Measurements from ENCODE around the gene CACNB1. TPM values are rescaled to one million over a fixed set of nuclear protein-coding genes. Genes with fewer than 3 reads are reported as not detected.

The CACNB1 gene
- total RNA-seq, 1 experiment from 2014 or later: 4.3 TPM

GRCh38 chr17:39186481-39187002 is 10.9 kb downstream of the CACNB1 start:
- Histone ChIP-seq H3K4me2 (ENCODE audit: low read length) (no peak overlapping the region), H2AFZ (ENCODE audit: low read length) (no peak overlapping the region), H3K9ac (ENCODE audit: low read length) (no peak overlapping the region), H4K20me1 (ENCODE audit: low read length) (no peaks in the 10 kb centered on the region), H3K4me1 (ENCODE audit: insufficient read depth, low read length) (no peaks in the 10 kb centered on the region), H3K36me3 (ENCODE audit: low read depth, low read length) (no peaks in the 10 kb centered on the region), H3K27me3 (ENCODE audit: low read length) (no peaks in the 10 kb centered on the region), H3K9me2 (replicated peaks; ENCODE audit: low read length) (no peaks in the 10 kb centered on the region), H3K27ac (ENCODE audit: low read length) (no peak overlapping the region), H3K4me3 (ENCODE audit: low read length) (no peak overlapping the region), H3K9me3 (ENCODE audit: low read length) (no peaks in the 10 kb centered on the region), H3F3A (ENCODE audit: low read length, unreplicated experiment) (no peaks in the 10 kb centered on the region), H3K79me2 (ENCODE audit: low read length) (no peaks in the 10 kb centered on the region)
- intact Hi-C loops (cut with micrococcal nuclease): no loop called here
- DNase-seq: no peak
- no TSS peak for BruUV-seq (replicated peaks)
- TF ChIP-seq EZH2phosphoT487 (IDR thresholded peaks at IDR 0.05; ENCODE audit: borderline replicate concordance, low read length) (no peak), EZH2 (IDR thresholded peaks at IDR 0.05; ENCODE audit: low read length, unreplicated experiment) (no peak), CTCF (conservative IDR thresholded peaks at IDR 0.05; ENCODE audit: low read depth, low read length) (no peak)
- ATAC-seq: no peak
- CTCF ChIA-PET: no interaction called here
- POLR2A ChIA-PET (ENCODE audit: unreplicated experiment): no interaction called here

- Histone ChIP-seq H3K4me1 (ENCODE audit: insufficient read depth, low read length) (peaks cover 2% of the 10 kb centered on the region; the same call in 1 of the 2 replicates), H3K9ac (ENCODE audit: low read length) (no peak overlapping the region), H4K20me1 (ENCODE audit: low read length) (no peaks in the 10 kb centered on the region), H3K4me3 (ENCODE audit: low read length) (no peak overlapping the region), H3F3A (ENCODE audit: low read length, unreplicated experiment) (no peaks in the 10 kb centered on the region), H3K79me2 (ENCODE audit: low read length) (no peaks in the 10 kb centered on the region), H2AFZ (ENCODE audit: low read length) (no peak overlapping the region), H3K9me3 (ENCODE audit: low read length) (no peaks in the 10 kb centered on the region), H3K27me3 (ENCODE audit: low read length) (no peaks in the 10 kb centered on the region), H3K4me2 (ENCODE audit: low read length) (no peak overlapping the region), H3K9me2 (replicated peaks; ENCODE audit: low read length) (no peaks in the 10 kb centered on the region), H3K27ac (ENCODE audit: low read length) (no peak overlapping the region), H3K36me3 (ENCODE audit: low read depth, low read length) (no peaks in the 10 kb centered on the region)
- intact Hi-C loops (cut with micrococcal nuclease): no loop called here
- ChIA-PET CTCF (no interaction called here), POLR2A (ENCODE audit: unreplicated experiment) (no interaction called here)
- DNase-seq (no peak), ATAC-seq (no peak)
- BruUV-seq (replicated peaks): no TSS peak
- no peak for TF ChIP-seq CTCF (conservative IDR thresholded peaks at IDR 0.05; ENCODE audit: low read depth, low read length)
- no peak for TF ChIP-seq EZH2phosphoT487 (IDR thresholded peaks at IDR 0.05; ENCODE audit: borderline replicate concordance, low read length)
- no peak for TF ChIP-seq EZH2 (IDR thresholded peaks at IDR 0.05; ENCODE audit: low read length, unreplicated experiment)
Observed at GRCh38 chr17:39183720-39184119, 13.7 kb downstream of the CACNB1 start.

GRCh38 chr17:39183045-39183444 is 14.4 kb downstream of the CACNB1 start:
- TF ChIP-seq EZH2phosphoT487 (IDR thresholded peaks at IDR 0.05; ENCODE audit: borderline replicate concordance, low read length) (no peak), EZH2 (IDR thresholded peaks at IDR 0.05; ENCODE audit: low read length, unreplicated experiment) (no peak), CTCF (conservative IDR thresholded peaks at IDR 0.05; ENCODE audit: low read depth, low read length) (no peak)
- Histone ChIP-seq H3K27ac (ENCODE audit: low read length) (no peak overlapping the region), H3K36me3 (ENCODE audit: low read depth, low read length) (no peaks in the 10 kb centered on the region), H3K4me2 (ENCODE audit: low read length) (no peak overlapping the region), H3F3A (ENCODE audit: low read length, unreplicated experiment) (no peaks in the 10 kb centered on the region), H3K9ac (ENCODE audit: low read length) (no peak overlapping the region), H3K79me2 (ENCODE audit: low read length) (no peaks in the 10 kb centered on the region), H3K9me2 (replicated peaks; ENCODE audit: low read length) (no peaks in the 10 kb centered on the region), H3K4me1 (ENCODE audit: insufficient read depth, low read length) (peaks cover 9% of the 10 kb centered on the region; the same call in 1 of the 2 replicates), H2AFZ (ENCODE audit: low read length) (no peak overlapping the region), H3K9me3 (ENCODE audit: low read length) (no peaks in the 10 kb centered on the region), H3K27me3 (ENCODE audit: low read length) (no peaks in the 10 kb centered on the region), H3K4me3 (ENCODE audit: low read length) (no peak overlapping the region), H4K20me1 (ENCODE audit: low read length) (no peaks in the 10 kb centered on the region)
- ATAC-seq (no peak), DNase-seq (no peak)
- BruUV-seq (replicated peaks): no TSS peak
- POLR2A ChIA-PET (ENCODE audit: unreplicated experiment): no interaction called here
- CTCF ChIA-PET: no interaction called here
- intact Hi-C loops (cut with micrococcal nuclease): no loop called here

All from PC-3 (cell line).